AG09319 (cell line): ENCODE data around the gene HAUS5.

Experiments used
- DNase-seq: peaks from one replicate; pipeline ENCODE4 v3.0.0-alpha.2; 2010; ENCODE audit warnings: low read depth; ENCODE audit errors: extremely low read depth
- TF ChIP-seq, protein P1 (sequence below): IDR thresholded peaks from 2 replicates; pipeline ENCODE4 v1.5.1; 2011; ENCODE audit warnings: low read depth, mild to moderate bottlenecking, inconsistent platforms, low read length, moderate library complexity

Gene HAUS5

DNA sequence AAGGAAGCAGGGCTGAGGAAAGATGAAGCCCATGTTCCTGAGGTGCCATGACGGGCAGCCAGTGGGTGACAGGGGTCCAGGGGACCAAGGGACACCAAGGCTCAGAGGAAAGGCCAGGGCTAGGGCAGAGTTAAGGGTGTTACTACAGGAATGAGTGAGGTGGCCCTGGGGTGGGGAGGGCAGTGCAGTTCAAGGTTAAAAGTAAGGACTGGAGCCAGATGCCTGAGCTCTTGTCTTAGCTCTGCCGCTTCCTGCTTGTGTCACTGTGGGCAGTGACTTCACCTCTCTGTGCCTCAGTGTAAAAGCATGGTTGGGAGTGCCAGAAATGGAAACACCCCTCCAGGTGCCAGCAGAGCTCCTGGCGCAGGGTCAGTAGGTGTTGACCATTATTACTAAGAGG lies 24.1 kb downstream of the HAUS5 start:
- TF ChIP-seq, protein P1, sequence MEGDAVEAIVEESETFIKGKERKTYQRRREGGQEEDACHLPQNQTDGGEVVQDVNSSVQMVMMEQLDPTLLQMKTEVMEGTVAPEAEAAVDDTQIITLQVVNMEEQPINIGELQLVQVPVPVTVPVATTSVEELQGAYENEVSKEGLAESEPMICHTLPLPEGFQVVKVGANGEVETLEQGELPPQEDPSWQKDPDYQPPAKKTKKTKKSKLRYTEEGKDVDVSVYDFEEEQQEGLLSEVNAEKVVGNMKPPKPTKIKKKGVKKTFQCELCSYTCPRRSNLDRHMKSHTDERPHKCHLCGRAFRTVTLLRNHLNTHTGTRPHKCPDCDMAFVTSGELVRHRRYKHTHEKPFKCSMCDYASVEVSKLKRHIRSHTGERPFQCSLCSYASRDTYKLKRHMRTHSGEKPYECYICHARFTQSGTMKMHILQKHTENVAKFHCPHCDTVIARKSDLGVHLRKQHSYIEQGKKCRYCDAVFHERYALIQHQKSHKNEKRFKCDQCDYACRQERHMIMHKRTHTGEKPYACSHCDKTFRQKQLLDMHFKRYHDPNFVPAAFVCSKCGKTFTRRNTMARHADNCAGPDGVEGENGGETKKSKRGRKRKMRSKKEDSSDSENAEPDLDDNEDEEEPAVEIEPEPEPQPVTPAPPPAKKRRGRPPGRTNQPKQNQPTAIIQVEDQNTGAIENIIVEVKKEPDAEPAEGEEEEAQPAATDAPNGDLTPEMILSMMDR: no peak

DNA sequence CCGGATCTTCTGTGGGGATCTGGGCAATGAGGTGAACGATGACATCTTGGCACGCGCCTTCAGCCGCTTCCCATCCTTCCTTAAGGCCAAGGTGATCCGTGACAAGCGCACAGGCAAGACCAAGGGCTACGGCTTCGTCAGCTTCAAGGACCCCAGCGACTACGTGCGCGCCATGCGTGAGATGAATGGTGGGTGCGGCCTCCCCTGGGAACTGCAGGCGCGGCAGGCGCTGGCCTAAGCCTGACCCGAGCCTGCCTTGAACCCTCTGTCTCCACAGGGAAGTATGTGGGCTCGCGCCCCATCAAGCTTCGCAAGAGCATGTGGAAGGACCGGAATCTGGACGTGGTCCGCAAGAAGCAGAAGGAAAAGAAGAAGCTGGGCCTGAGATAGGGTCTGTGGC lies 24.6 kb downstream of the HAUS5 start:
- TF ChIP-seq, protein P1: no peak
- DNase-seq: no peak

More for the DNA sequence above, 24.1 kb downstream of the HAUS5 start:
- no peak for DNase-seq

DNA sequence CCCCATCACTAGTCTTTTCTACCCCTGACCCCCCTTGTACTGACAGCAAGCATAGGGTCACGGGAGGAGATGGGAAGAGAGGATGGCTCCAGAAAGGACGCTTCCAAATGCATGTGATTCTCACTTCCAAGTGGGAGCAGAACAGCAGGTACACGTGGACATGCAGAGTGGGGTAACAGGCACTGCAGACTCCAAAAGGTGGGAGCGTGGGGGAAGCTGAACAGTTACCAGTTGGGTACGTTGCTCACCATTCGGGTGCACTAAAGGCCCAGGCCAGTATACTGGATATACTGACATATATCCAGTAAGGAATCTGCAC lies 26.7 kb downstream of the HAUS5 start:
- TF ChIP-seq, protein P1: no peak
- DNase-seq: no peak

DNA sequence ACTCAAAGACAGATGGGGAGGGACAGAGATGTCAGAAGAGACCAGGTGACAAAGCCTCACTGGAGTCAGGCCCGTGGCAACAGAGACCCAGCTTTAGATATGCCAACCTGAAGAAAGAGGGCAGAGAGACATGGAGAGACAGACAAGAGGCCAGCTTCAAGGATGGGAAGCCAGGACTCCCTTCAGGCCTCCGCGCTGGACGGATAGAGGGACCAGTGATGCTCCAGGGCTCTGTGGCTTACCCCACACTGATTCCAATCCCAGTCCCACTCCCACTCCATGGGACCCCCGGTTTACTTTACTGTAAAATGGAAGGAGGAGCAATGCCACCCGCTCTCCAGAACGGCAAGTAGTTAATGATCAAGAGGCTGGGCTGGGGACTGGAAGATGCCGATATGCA lies 27.3 kb downstream of the HAUS5 start:
- TF ChIP-seq, protein P1: no peak
- no peak for DNase-seq

DNA sequence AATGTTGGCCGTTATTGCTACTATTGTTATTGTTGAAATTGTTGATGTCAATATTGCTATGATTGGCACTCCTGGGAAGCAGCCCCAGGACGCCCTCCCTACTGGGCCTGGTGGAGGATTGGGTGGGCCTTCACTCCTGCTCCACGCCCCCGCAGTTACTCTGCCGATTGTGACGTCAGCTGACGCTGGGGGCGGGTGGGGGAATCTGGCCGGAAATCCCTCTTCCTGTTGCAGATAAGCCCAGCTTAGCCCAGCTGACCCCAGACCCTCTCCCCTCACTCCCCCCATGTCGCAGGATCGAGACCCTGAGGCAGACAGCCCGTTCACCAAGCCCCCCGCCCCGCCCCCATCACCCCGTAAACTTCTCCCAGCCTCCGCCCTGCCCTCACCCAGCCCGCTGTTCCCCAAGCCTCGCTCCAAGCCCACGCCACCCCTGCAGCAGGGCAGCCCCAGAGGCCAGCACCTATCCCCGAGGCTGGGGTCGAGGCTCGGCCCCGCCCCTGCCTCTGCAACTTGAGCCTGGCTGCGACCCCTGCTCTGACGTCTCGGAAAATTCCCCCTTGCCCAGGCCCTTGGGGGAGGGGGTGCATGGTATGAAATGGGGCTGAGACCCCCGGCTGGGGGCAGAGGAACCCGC lies 29.1 kb downstream of the HAUS5 start, which contains the start of gene ETV2:
TSS of gene ETV2 (plus strand) at position 231 of the 637 bp plus-strand sequence. CDS start 716 bp downstream, outside the sequence.
- TF ChIP-seq, protein P1: no peak
- DNase-seq: no peak

DNA sequence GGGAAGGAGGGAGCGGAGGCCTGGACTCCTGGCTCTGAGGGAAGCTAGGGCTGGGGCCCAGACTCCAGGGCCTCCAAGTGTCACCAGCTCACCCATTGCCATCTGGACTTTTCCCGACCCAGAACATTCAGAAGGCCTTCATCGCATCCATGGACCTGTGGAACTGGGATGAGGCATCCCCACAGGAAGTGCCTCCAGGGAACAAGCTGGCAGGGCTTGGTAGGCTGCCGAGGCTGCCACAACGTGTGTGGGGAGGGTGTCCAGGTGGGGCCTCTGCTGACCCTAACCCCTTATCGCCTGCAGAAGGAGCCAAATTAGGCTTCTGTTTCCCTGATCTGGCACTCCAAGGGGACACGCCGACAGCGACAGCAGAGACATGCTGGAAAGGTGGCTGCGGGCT lies 29.8 kb downstream of the HAUS5 start:
- no peak for DNase-seq
- TF ChIP-seq, protein P1: no peak

DNA sequence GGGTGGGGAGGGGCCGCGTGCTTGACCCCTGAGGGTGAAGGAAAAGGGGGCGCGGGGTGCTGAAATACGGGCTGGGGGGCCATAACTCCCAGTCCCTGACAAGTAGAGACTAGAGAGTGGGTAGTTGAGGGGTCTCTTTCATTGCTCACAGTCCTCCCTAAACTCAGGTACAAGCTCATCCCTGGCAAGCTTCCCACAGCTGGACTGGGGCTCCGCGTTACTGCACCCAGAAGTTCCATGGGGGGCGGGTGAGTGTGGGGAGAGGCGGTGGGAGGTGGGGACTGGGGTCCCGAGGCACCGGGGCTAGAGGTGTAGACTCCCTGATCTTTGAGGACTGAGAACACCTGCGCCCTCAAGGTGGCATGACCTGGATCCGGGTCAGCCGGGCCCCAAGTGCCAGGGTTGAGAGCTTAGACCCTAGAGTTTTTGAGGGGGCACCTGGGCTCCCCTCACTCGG lies 30.3 kb downstream of the HAUS5 start:
- no peak for DNase-seq
- TF ChIP-seq, protein P1: no peak
